Measurements from ENCODE around the gene WDR83. TPM values are rescaled to one million over a fixed set of nuclear protein-coding genes. Genes with fewer than 3 reads are reported as not detected.
"Not testable (repeated sequence)": the region's sequence is repeated elsewhere in the genome, so short reads cannot be mapped to it uniquely, and the experiment has no call there.

WDR83 gene, protein sequence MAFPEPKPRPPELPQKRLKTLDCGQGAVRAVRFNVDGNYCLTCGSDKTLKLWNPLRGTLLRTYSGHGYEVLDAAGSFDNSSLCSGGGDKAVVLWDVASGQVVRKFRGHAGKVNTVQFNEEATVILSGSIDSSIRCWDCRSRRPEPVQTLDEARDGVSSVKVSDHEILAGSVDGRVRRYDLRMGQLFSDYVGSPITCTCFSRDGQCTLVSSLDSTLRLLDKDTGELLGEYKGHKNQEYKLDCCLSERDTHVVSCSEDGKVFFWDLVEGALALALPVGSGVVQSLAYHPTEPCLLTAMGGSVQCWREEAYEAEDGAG
- total RNA-seq, result 3.4 TPM

DNA sequence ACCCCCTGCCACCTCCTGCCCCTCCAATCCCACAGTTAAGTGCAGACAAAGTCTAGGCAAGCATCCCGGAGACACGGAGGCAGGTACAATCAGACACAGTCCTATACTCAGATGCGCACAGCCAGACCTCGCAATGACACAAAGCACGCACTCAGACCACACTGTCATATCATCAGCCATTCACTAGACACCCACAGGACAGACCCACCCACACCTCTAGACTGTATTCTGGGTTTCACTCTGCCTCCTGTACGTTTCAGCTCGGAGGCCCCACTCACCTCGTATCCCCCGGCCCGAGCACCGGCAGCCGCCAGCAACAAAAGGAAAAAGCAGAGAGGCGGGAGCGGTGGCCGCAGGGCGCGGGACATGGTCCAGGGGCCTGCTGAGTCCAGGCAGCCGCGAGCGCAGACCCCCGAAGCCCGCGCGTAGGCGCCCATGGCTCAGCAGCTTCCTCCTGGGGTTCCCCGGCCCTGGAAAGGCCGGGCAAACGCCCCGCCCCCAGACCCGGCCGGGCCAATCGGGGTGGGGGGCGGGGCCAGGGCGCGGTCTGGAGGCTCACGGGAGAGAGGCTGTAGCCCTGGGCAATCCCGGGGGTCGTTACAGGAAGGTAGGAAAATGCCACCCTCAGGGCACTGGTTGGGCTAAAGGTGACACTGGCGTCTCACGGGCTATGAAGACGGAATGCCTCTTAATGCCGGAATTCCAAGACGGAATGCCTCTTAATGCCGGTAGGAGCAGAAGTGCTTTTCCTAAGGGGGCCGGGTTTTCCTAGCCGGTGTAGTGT lies at the start of gene WDR83, which contains the start of gene MAN2B1:
Gene WDR83, plus strand, starts transcription at position 543 of the 784 bp plus-strand sequence. CDS start 2,984 bp downstream, outside the sequence.
Gene MAN2B1, minus strand, starts transcription at position 478 of the 784 bp plus-strand sequence. Its CDS starts 41 bp downstream, at position 437.
- Histone ChIP-seq H3K9me3 (ENCODE audit: low read depth, low read length) (no peaks in the 10 kb centered on the region), H3K4me1 (ENCODE audit: insufficient read depth, low read length) (peaks cover 59% of the 10 kb centered on the region), H3K27me3 (ENCODE audit: insufficient read depth, low read length) (no peaks in the 10 kb centered on the region), H3K4me3 (ENCODE audit: low read length) (peak within 1 kb of the TSS; percentile 74)

DNA sequence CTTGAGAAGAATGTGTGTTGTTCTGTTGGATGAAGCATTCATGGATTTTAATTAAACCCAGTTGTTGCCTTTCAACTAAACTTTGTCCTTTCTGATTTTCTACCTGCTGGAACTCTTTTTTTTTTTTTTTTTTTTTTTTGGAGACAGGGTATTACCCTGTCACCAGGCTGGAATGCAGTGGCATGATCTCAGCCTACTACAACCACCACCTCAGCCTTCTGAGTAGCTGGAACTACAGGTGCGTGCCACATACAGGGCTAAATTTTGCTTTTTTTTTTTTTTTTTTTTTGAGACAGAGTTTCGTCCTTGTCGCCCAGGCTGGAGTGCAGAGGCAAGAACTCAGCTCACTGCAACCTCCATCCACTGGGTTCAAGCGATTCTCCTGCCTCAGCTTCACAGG lies 49.0 kb upstream of the WDR83 start:
- H3K27me3 ChIP-seq (ENCODE audit: insufficient read depth, low read length), result no peaks in the 10 kb centered on the region
- H3K4me1 ChIP-seq (ENCODE audit: insufficient read depth, low read length), result peaks cover 56% of the 10 kb centered on the region
- no peak overlapping the region for H3K4me3 ChIP-seq (ENCODE audit: low read length)
- H3K9me3 ChIP-seq (ENCODE audit: low read depth, low read length), result no peaks in the 10 kb centered on the region

DNA sequence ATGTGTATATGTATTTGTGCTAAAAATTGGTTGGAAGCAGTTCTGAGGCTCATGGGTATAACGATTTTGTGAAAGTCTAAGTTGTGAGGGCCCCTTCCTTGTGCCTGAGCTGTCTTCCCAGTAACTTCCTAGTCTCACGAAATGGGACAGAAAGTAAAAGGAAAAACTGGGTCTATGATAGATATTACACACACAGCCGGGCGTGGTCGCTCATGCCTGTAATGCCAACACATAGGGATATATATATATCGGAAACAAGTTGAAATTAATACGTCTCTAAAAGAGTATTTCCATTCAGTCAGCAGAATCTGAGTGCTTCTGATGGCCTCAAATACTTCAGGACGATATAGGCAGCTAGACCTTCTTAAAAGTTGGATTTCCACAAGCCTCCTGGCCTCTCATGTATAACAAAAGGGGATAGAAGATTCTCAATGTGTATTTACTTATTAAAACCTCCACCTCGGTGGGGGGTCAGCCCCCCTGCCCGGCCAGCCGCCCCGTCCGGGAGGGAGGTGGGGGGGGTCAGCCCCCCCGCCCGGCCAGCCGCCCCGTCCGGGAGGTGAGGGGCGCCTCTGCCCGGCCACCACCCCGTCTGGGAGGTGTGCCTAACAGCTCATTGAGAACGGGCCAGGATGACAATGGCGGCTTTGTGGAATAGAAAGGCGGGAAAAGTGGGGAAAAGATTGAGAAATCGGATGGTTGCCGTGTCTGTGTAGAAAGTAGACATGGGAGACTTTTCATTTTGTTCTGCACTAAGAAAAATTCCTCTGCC lies 45.2 kb upstream of the WDR83 start:
- peaks cover 24% of the 10 kb centered on the region for H3K4me1 ChIP-seq (ENCODE audit: insufficient read depth, low read length)

DNA sequence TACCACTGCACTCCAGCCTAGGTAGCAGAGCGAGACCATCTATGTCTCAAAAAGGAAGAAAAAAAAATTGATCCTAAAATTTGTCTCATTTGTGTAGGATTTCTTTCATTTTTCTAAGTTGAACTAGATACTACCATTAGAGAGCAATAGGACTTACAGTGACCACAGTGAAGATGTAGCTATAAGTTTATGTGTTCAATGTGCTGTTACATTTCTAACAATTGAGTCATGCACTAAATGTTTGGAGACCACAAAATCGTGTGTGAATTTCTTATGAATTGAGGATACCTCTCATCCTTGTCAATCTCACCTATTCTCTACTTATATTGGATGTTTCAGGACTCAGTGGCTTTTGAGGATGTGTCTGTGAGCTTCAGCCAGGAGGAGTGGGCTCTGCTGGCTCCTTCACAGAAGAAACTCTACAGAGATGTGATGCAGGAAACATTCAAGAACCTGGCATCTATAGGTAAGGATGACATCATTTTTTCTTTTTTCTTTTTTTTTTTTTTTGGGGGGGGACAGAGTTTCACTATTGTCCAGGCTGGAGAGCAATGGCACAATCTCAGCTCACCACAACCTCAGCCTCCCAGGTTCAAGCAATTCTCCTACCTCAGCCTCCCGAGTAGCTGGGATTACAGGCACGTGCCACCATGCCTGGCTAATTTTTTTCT lies 43.1 kb upstream of the WDR83 start:
- Histone ChIP-seq H3K27me3 (ENCODE audit: insufficient read depth, low read length) (no peaks in the 10 kb centered on the region), H3K4me3 (ENCODE audit: low read length) (no peak overlapping the region), H3K4me1 (ENCODE audit: insufficient read depth, low read length) (peaks cover 11% of the 10 kb centered on the region), H3K9me3 (ENCODE audit: low read depth, low read length) (peaks cover 11% of the 10 kb centered on the region)

More for the DNA sequence above, 45.2 kb upstream of the WDR83 start:
- not testable (repeated sequence) for H3K9me3 ChIP-seq (ENCODE audit: low read depth, low read length); H3K4me3 ChIP-seq (ENCODE audit: low read length); H3K27me3 ChIP-seq (ENCODE audit: insufficient read depth, low read length)

DNA sequence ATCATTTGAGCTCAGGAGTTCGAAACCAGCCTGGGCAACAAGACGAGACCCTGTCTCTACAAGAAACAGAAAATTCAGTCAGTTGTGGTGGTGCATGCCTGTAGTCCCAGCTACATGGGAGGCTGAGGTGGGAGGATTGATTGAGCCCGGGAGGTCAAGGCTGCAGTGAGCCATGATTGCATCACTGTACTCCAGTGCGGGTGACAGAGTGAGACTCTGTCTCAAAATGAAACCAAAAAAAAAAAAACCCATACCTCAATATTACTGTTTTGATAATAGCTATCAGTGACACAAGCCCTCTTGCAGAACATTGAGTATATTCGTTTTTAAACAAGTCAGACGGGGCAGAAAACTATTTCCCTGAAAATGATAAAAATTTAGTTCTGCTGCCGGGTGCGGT lies 39.6 kb upstream of the WDR83 start:
- Histone ChIP-seq H3K27me3 (ENCODE audit: insufficient read depth, low read length) (no peaks in the 10 kb centered on the region), H3K4me1 (ENCODE audit: insufficient read depth, low read length) (no peaks in the 10 kb centered on the region), H3K4me3 (ENCODE audit: low read length) (no peak overlapping the region), H3K9me3 (ENCODE audit: low read depth, low read length) (peaks cover 19% of the 10 kb centered on the region)

DNA sequence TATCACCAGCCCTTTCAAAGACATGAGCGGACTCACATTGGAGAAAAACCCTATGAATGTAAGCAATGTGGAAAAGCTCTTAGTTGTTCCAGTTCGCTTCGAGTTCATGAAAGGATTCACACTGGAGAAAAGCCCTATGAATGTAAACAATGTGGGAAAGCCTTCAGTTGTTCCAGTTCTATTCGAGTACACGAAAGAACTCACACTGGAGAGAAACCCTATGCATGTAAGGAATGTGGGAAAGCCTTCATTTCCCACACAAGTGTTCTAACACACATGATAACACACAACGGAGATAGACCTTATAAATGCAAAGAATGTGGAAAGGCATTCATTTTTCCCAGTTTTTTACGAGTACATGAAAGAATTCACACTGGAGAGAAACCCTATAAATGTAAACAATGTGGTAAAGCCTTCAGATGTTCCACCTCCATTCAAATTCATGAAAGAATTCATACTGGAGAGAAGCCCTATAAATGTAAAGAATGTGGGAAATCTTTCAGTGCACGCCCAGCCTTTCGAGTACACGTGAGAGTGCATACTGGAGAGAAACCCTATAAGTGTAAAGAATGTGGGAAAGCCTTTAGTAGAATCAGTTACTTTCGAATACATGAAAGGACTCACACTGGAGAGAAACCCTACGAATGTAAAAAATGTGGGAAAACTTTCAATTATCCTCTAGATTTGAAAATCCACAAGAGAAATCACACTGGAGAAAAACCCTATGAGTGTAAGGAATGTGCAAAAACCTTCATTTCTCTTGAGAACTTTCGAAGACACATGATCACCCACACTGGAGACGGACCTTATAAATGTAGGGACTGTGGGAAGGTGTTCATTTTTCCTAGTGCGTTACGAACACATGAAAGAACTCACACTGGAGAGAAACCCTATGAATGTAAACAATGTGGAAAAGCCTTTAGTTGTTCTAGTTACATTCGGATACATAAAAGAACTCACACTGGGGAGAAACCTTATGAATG lies 38.3 kb upstream of the WDR83 start:
- no peaks in the 10 kb centered on the region for H3K27me3 ChIP-seq (ENCODE audit: insufficient read depth, low read length)
- H3K4me3 ChIP-seq (ENCODE audit: low read length), result no peak overlapping the region
- peaks cover 19% of the 10 kb centered on the region for H3K9me3 ChIP-seq (ENCODE audit: low read depth, low read length)
- no peaks in the 10 kb centered on the region for H3K4me1 ChIP-seq (ENCODE audit: insufficient read depth, low read length)

DNA sequence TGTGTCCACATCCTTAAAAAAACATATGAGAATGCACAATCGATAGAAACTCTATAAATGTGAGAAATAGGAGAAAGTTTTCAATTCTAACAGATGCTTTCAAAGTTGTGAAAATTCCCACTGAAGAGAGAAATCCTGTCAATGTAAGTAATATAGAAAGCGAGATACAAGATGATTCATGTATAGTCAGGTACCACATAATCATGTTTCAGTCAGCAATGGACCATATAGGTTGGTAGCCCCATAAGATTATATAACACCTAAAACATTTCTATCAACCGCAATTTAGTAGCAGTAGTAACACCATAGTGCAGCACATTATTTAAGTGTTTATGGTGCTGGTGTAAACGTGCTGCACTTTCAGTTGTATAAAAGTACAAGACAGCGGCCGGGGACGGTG lies 37.4 kb upstream of the WDR83 start:
- Histone ChIP-seq H3K27me3 (ENCODE audit: insufficient read depth, low read length) (no peaks in the 10 kb centered on the region), H3K4me3 (ENCODE audit: low read length) (no peak overlapping the region), H3K4me1 (ENCODE audit: insufficient read depth, low read length) (no peaks in the 10 kb centered on the region), H3K9me3 (ENCODE audit: low read depth, low read length) (peaks cover 19% of the 10 kb centered on the region)

DNA sequence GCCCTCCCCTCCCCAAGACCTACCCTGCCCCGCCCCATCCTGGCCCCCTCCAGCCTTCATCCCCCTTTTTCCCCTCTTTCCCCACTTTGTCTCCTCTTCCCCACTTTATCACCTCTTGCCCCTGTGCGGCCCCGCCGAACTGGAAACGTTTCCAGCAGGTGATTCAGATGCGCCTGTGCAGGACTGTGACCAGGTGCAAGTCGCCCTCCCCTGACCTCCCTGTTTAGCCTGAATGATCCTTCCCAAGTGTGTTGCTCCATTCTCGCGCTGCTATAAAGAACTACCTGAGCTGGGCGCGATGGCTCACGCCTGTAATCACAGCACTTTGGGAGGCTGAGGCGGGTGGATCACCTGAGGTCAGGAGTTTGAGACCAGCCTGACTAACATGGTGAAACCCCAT lies 30.0 kb upstream of the WDR83 start:
- Histone ChIP-seq H3K27me3 (ENCODE audit: insufficient read depth, low read length) (no peaks in the 10 kb centered on the region), H3K4me3 (ENCODE audit: low read length) (no peak overlapping the region), H3K4me1 (ENCODE audit: insufficient read depth, low read length) (peaks cover 11% of the 10 kb centered on the region), H3K9me3 (ENCODE audit: low read depth, low read length) (no peaks in the 10 kb centered on the region)

DNA sequence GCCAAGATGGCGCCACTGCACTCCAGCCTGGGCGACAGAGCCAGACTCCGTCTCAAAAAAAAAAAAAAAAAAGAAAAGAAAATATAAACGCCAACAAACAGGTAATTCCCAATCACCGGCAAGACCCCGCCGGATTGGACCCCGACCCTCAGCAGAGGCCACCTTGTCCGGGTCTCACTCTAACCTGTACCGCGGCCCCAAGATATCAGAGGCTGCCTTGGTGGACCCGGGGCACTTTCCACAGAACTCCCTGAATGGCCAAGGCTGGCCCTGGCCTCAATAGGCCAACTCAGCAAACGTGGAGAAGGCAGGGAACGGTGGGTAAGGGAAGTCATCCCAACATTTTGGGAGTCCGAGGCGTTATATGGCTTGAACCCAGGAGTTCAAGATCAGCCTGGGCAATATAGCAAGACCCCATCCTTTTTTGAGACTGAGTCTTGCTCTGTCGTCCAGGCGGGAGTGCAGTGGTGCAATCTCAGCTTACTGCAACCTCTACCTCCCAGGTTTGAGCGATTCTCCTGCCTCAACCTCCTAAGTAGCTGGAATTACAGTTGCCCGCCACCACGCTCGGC lies 27.9 kb upstream of the WDR83 start:
- Histone ChIP-seq H3K4me3 (ENCODE audit: low read length) (no peak overlapping the region), H3K4me1 (ENCODE audit: insufficient read depth, low read length) (peaks cover 11% of the 10 kb centered on the region), H3K27me3 (ENCODE audit: insufficient read depth, low read length) (no peaks in the 10 kb centered on the region), H3K9me3 (ENCODE audit: low read depth, low read length) (no peaks in the 10 kb centered on the region)

DNA sequence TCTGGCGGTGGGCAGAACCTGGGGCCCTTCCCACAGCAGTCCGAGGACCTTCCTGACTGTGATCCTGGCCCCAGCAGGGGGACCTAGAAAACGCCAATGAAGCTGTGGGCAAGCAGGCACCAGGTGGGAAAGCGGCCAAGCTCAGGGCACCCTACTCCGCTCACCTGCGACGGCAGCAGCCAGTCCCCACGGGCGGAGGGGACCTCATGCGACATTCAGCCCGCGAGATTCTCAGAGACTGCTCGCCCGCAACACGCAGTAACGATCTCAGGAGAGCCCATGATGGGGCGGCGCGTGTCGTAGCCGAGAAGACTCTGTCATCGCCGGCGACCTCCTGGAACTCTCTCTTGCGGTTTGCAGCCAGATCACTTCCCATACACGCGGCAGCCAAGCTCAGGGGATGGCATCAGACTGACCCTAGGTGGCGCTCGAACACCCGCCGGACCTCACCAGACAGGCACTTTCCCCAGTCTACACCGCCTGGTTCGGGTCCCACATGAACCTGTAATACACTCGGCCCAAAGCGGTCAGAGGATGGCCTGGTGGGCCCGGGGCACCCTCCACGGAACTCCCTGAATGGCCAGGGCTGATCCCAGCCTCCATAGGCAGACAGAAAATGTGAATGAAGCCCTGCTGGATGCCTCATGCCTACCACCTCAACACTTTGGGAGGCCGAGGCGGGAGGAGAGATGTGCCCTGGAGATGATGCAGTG lies 26.6 kb upstream of the WDR83 start:
- no peaks in the 10 kb centered on the region for H3K27me3 ChIP-seq (ENCODE audit: insufficient read depth, low read length)
- peaks cover 11% of the 10 kb centered on the region for H3K4me1 ChIP-seq (ENCODE audit: insufficient read depth, low read length)
- no peak overlapping the region for H3K4me3 ChIP-seq (ENCODE audit: low read length)
- no peaks in the 10 kb centered on the region for H3K9me3 ChIP-seq (ENCODE audit: low read depth, low read length)

DNA sequence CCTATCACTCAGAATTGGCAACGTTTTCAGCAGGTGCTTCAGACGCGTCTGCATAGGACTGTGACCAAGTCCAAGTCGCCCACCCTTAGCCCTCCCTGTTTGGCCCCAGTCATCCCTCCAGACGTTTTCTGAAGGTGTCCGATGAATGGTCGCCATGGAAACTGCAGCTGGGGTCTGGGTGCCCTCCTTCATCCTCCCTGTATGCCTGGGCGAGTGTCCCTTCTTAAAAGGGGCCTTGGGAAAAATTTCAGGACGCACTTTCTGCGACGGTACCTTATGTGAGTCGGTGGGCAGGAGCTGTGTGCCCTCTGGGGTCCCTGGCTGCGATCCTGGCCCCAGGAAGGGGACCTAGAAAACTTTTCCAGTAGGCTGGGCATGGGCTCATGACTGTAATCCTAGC lies 25.2 kb upstream of the WDR83 start:
- no peak overlapping the region for H3K4me3 ChIP-seq (ENCODE audit: low read length)
- no peaks in the 10 kb centered on the region for H3K27me3 ChIP-seq (ENCODE audit: insufficient read depth, low read length)
- peaks cover 11% of the 10 kb centered on the region for H3K4me1 ChIP-seq (ENCODE audit: insufficient read depth, low read length)
- no peaks in the 10 kb centered on the region for H3K9me3 ChIP-seq (ENCODE audit: low read depth, low read length)

DNA sequence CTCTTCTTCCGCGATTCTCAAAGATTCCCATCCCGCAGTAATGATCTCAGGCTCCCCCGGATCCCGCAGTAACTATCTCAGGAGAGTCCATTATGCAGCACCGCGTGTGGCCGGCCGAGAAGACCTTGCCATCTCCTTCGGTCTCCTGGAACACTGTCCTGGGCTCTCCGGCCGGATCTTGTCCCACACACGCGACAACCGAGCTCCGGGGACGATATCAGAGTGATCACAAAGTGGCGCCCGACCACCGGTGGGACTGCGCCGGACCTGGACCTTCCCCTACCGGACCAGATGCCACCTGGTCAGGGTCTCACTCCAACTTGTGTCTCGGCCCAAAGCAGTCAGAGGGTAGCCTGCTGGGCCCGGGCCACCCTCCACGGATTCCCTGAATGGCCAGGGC lies 24.1 kb upstream of the WDR83 start:
- H3K27me3 ChIP-seq (ENCODE audit: insufficient read depth, low read length), result no peaks in the 10 kb centered on the region
- peaks cover 11% of the 10 kb centered on the region for H3K4me1 ChIP-seq (ENCODE audit: insufficient read depth, low read length)
- no peaks in the 10 kb centered on the region for H3K9me3 ChIP-seq (ENCODE audit: low read depth, low read length)

DNA sequence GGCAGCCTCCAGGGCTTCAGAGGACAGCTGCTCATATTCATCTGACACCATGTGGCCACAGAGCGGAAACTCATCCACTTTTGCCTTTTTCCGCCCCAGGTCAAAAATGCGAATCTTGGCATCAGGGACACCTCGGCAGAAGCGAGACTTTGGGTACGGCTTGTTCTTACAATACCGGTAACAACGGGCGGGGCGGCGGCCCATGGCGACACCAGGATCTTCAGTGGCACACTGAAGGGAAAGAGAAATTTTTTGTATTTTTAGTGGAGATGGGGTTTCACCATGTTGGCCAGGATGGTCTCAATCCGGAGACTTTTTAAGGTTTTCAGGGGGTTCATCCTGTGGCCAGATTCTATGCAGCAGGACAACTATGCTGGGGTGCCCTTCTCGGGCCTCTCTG lies 22.9 kb upstream of the WDR83 start:
- not testable (repeated sequence) for H3K27me3 ChIP-seq (ENCODE audit: insufficient read depth, low read length); H3K4me3 ChIP-seq (ENCODE audit: low read length); H3K9me3 ChIP-seq (ENCODE audit: low read depth, low read length)
- H3K4me1 ChIP-seq (ENCODE audit: insufficient read depth, low read length), result peaks cover 17% of the 10 kb centered on the region

More for the DNA sequence above, 24.1 kb upstream of the WDR83 start:
- H3K4me3 ChIP-seq (ENCODE audit: low read length), result no peak overlapping the region
